Measurements from ENCODE around the gene PCBP4.

DNA sequence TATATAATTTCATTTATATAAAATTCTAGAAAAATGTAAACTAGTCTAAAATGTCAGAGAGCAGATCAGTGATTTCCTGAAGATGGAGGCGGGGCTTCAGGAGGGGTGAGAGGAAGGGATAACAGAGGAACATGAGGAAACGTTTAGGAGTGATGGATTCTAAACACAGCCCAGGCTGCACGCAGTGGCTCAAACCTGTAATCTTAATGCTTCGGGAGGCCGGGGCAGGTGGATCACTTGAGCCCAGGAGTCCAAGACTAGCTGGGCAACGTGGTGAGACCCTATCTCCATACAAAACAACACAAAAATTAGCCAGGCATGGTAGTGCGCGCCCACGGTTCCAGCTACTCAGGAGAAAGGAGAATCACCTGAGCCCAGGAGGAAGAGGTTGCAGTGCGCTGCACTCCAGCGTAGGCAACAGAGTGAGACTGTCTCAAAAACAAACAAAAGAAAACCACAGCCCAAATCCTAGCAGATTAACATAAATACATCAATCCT lies 46.1 kb downstream of the PCBP4 start:
- TF ChIP-seq EZH2 (IDR thresholded peaks at IDR 0.05; ENCODE audit: low read length) (no peak), CTCF (optimal IDR thresholded peaks at IDR 0.05 in 1 of 3, IDR thresholded peaks at IDR 0.05 in 1 of 3, conservative IDR thresholded peaks at IDR 0.05 in 1 of 3; ENCODE audit: extremely low read depth in 1 of 3, insufficient read depth in 2 of 3, low read length in 3 of 3) (no peak)

Measured in keratinocyte (primary cell).